Globus pallidus (tissue), 1 donor: ENCODE results near the gene TCAIM.

Source experiments
- DNase-seq: peaks from one replicate; pipeline ENCODE4 v3.0.0-alpha.2; 2015; ENCODE audit warnings: low spot score

TCAIM gene

DNA sequence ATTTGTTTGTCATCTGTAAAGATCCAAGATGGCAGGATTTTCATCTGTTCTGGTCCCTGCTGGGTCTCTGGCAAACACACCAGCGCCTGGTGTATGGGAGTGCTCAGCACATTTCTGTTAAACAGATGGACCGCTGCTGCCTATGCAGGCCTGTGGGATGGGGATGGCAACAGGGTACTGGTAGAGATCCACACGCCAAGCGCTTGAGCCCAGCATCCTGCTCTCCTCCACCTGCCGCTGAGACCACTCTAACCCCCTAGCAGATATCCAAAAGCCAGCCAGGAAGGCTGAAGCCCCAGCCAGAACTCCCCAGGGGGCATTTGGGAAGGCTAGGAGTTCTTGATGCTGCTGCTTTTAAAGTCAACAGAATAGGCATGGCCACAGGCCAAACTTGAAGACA, 107.2 kb downstream of the TCAIM start:
- DNase-seq, result no peak

DNA sequence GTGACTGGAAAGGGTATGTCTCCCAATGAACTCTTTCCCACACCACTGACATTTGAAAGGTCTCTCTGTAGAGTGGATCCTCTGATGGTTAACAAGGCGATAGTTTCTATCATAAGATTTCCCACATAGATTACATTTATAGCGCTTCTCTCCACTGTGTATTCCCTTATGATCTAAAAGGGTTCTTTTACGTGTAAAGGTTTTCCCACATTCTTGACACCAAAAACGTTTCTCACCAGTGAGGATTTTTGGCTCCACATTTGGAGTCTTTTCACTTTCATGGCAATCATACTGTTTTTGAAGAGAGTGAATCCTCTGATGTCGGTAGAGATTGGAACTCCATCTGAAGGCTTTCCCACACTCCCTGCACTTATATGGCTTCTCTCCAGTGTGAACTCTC, 108.4 kb downstream of the TCAIM start:
- DNase-seq, result no peak

DNA sequence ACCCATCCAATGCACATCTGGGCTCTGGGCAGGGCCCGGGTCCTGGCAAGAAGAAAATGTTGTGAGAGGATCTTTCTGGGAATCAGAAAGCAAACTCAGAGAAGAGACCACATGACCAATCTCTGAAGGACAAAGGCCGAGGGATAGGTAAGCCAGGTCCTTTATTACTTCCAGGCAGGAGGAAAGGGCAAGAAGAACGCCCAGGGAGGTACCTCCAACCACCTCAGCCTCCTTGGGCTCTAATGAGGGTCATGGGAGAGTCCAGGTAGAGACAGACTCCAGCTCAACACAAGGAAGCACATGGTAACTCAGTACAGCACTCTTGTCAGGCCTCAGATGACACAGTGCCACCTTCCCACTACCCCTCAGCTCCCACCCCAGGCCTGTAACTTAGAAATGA, 112.9 kb downstream of the TCAIM start:
- no peak for DNase-seq

DNA sequence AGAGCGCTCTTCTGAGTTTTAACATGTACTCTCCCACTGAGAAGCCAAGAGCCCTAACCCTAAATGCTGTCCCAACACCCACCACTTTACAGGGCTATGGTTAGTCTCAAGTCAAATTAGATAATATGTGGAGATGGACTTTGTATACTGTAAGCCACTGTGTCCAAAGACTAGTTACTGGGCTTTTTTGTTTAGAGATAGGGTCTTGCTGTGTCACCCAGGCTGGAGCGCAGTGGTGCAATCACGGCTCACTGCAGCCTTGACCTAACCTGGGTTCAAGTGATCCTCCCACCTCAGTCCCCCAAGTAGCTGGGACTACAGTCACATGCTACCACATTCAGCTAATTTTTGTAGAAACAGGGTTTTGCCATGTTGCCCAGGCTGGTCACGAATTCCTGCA, 115.7 kb downstream of the TCAIM start:
- DNase-seq, result no peak

DNA sequence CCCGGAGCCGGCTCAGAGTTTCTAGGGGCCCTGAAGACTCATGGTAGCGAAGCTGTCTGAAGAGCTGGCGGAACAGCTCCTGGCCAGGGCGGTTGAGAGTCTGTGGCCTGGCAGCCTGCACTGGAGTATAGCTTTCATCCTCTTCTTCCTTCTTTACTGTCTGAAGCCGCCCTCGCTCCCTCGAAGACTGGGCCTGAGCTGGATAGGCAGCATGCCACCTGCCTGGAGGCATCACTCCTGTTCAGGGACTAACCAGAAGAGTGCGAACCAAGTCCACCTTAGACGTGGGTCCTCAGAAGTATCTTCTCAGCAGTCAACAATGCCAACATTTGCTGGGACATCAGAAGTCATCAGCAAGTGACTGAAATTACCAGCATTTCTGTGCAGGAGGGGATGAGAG, 116.8 kb downstream of the TCAIM start:
- no peak for DNase-seq
